Diencephalon (tissue), 1 donor: ENCODE results near the gene KRTAP10-3. TPM values are rescaled to one million over a fixed set of nuclear protein-coding genes. Genes with fewer than 3 reads are reported as not detected.

Experiments
- total RNA-seq: library from RNA; depleted of rRNA; stranded (reverse); fragments of >200 nt; gene quantifications from one replicate; pipeline ENCODE4 v1.2.3, GENCODE V29; 2014

The KRTAP10-3 gene
- total RNA-seq = not detected

GRCh38 chr21:44558695-44559094 is at the start of gene KRTAP10-3:
TSS of gene KRTAP10-3 (minus strand) at chr21:44558795. CDS start at chr21:44558715, 80 bp downstream.

GRCh38 chr21:44600118-44600978 is 41.8 kb upstream of the KRTAP10-3 start, which contains the start of gene KRTAP10-7:
TSS of gene KRTAP10-7 (plus strand) at chr21:44600597. CDS start at chr21:44600622, 25 bp downstream.

GRCh38 chr21:44592446-44593311 is 34.1 kb upstream of the KRTAP10-3 start, which contains the start of gene KRTAP10-6:
TSS of gene KRTAP10-6 (minus strand) at chr21:44592505. CDS start at chr21:44592484, 21 bp downstream.

GRCh38 chr21:44580231-44580821 is 21.7 kb upstream of the KRTAP10-3 start, which contains the start of gene KRTAP10-5:
TSS of gene KRTAP10-5 (minus strand) at chr21:44580604. CDS start at chr21:44580578, 26 bp downstream.

GRCh38 chr21:44573630-44574456 is 15.2 kb upstream of the KRTAP10-3 start, which contains the start of gene KRTAP10-4:
TSS of gene KRTAP10-4 (plus strand) at chr21:44573729. CDS start at chr21:44573759, 30 bp downstream.

GRCh38 chr21:44551340-44551961 is 7.1 kb downstream of the KRTAP10-3 start, which contains the start of gene KRTAP10-2:
TSS of gene KRTAP10-2 (minus strand) at chr21:44551505. CDS start at chr21:44551458, 47 bp downstream.

GRCh38 chr21:44539991-44540666 is 18.5 kb downstream of the KRTAP10-3 start, which contains the start of gene KRTAP10-1:
TSS of gene KRTAP10-1 (minus strand) at chr21:44540195. CDS start at chr21:44540150, 45 bp downstream.

Other genes with a start within 250 kb of the KRTAP10-3 start
- 10.4 TPM for gene CFAP410, start 219.4 kb downstream of the KRTAP10-3 start, total RNA-seq
- 9.2 TPM for gene TRPM2, start 205.2 kb downstream of the KRTAP10-3 start, total RNA-seq
- 5.8 TPM for gene LRRC3, start 103.3 kb downstream of the KRTAP10-3 start, total RNA-seq
- not detected for gene KRTAP10-1, start 18.6 kb downstream of the KRTAP10-3 start, total RNA-seq
- gene KRTAP10-2, start 7.3 kb downstream of the KRTAP10-3 start, total RNA-seq = not detected
- gene KRTAP10-4, start 14.9 kb upstream of the KRTAP10-3 start, total RNA-seq = not detected
- not detected for gene KRTAP10-5, start 21.8 kb upstream of the KRTAP10-3 start, total RNA-seq
- not detected for gene KRTAP10-6, start 33.7 kb upstream of the KRTAP10-3 start, total RNA-seq
- not detected for gene KRTAP10-7, start 41.8 kb upstream of the KRTAP10-3 start, total RNA-seq
- not detected for gene KRTAP10-8, start 53.3 kb upstream of the KRTAP10-3 start, total RNA-seq
- gene KRTAP10-9, start 68.3 kb upstream of the KRTAP10-3 start, total RNA-seq = not detected
- gene KRTAP10-10, start 78.6 kb upstream of the KRTAP10-3 start, total RNA-seq = not detected
- gene KRTAP10-11, start 87.6 kb upstream of the KRTAP10-3 start, total RNA-seq = not detected
- gene KRTAP12-4, start 95.9 kb upstream of the KRTAP10-3 start, total RNA-seq = not detected
- gene KRTAP12-3, start 99.1 kb upstream of the KRTAP10-3 start, total RNA-seq = not detected
- gene KRTAP12-2, start 108.1 kb upstream of the KRTAP10-3 start, total RNA-seq = not detected
- not detected for gene KRTAP12-1, start 123.4 kb upstream of the KRTAP10-3 start, total RNA-seq
- gene KRTAP10-12, start 138.4 kb upstream of the KRTAP10-3 start, total RNA-seq = not detected
- gene TSPEAR, start 152.8 kb upstream of the KRTAP10-3 start, total RNA-seq = 0.23 TPM
- 74.0 TPM for gene UBE2G2, start 243.0 kb upstream of the KRTAP10-3 start, total RNA-seq